CD4-positive, alpha-beta T cell treated with Interleukin-12 subunit alpha and Interleukin-12 subunit beta, for 1 hour (primary cell): ENCODE results near the gene KHSRP.

Experiments
- DNase-seq: peaks from one replicate; pipeline ENCODE4 v3.0.0-alpha.2; 2020

Gene KHSRP, protein sequence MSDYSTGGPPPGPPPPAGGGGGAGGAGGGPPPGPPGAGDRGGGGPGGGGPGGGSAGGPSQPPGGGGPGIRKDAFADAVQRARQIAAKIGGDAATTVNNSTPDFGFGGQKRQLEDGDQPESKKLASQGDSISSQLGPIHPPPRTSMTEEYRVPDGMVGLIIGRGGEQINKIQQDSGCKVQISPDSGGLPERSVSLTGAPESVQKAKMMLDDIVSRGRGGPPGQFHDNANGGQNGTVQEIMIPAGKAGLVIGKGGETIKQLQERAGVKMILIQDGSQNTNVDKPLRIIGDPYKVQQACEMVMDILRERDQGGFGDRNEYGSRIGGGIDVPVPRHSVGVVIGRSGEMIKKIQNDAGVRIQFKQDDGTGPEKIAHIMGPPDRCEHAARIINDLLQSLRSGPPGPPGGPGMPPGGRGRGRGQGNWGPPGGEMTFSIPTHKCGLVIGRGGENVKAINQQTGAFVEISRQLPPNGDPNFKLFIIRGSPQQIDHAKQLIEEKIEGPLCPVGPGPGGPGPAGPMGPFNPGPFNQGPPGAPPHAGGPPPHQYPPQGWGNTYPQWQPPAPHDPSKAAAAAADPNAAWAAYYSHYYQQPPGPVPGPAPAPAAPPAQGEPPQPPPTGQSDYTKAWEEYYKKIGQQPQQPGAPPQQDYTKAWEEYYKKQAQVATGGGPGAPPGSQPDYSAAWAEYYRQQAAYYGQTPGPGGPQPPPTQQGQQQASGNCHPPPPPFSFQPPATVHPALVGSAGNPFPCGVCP

DNA sequence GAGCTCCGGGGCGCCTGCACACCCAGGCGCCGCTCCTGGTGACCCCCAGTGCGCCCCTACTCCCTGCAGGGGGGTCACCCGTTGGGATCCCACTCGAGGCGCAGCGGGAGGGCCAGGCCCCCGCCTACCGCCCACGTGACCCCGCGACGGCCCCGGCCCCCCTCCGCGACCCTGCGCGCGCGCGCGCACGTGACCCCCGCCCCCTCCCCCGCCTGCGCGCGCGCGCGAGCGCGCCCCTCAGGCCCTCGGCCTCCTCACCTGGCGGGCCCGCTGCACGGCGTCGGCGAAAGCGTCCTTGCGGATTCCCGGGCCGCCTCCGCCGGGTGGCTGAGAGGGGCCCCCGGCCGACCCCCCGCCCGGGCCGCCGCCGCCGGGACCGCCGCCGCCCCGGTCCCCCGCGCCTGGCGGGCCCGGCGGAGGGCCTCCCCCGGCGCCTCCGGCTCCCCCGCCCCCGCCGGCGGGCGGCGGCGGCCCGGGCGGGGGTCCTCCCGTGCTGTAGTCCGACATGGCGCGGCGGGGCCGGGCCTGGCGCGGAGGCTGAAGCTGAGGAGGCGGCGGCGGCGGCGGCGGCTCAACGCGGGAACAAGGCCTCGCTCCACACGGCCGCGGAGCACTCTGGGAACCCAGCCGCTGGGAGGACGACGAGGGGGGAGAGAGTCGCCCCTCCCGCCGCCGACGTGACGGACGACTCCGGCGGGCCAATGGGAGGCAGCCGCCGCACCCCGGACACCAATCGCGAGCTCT is at the start of gene KHSRP:
Gene KHSRP (minus strand): TSS at position 617 of the 744 bp plus-strand sequence. CDS start 110 bp downstream, at position 507.
- DNase-seq, result peak; percentile 36

DNA sequence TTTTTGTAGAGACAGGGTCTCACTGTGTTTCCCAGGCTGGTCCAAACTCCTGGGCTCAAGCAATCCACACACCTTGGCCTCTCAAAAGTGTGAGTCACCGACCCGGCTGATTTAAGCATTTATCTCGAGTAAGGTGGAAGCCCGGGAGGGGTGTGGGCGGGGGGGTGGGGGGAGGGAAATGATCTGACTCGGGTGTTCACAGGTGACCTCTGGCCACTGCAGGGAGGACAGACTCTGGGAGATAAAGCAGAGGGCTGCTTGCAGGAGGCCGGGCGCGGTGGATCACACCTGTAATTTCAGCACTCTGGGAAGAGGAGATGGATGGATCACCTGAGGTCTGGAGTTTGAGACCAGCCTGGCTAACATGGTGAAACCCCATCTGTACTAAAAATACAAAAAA is 49.0 kb upstream of the KHSRP start:
- no peak for DNase-seq

DNA sequence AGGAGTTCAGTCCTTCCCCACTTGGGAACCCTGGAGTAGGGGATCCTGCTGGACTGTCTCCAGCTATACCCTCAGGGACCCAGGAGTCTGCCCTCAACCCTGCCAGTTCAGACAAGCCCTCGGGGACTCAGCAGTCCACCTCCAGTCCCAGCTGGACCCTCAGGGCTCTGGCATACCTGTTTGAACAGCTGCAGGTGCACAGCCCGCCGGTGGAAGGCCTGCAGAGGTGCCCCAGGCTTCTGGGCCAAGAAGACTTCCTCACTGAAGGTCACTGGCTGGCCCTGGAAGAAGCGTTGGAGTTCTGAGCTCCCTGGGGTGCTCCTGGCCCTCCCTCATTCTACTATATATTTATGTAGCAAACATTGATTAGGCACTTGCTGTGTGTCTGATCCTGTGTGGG is 48.1 kb upstream of the KHSRP start:
- no peak for DNase-seq

DNA sequence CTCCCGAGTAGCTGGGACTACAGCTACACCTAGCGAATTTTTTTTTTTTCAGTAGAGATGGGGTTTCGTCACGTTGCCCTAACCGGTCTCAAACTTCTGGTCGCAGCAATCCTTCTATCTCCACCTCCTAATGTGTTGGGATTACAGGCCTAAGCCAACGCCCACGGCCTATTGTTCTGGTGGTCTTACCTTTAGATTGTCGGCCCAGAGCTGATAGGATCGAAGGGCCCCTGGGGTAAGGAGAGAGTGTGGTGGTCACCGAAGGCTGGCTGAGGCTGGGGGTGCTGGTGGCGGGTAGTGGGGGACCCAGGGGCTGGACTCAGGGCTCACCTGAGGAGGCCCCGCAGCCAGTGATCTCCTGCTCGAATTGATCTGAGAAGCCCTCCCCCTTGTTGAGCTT is 46.5 kb upstream of the KHSRP start:
- DNase-seq, result no peak

DNA sequence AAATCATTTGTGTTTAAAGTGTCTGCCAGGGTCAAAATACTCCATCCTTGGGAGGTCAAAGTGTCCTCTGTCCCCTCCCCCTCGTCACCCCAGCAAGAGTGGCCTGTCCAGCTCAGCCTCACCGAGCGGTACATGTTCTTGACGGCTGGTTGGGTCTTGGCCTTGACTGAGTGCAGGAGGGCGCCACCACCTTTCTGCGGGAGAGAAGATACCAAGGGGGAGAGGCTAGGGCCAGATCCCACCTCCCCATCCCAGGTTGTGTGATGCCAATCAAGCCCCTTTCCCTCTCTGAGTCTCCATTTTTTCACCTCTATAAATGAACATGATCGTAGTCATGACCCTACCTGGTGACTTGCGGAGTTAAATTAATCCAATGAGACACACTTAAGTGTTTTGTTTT is 45.6 kb upstream of the KHSRP start:
- no peak for DNase-seq

DNA sequence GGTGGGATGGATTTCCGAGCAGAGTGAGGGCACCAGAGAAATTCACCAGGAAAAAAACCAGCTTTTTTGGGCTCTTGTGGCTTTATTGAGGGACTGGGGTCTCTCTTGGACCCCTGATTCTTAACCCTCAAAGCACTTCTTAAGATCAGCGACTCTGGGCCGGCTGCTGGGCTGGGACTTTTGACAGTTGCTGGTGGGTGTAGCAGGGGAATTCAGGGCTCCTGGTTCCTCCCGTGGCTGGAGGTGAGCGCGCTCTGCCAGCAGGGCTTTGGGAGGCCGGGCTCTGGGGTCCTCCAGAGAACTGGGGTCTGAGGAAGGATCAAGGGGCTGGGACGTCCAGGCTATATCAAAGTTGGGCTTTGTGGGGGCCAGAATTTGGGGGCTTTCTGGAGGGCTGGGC is 42.8 kb upstream of the KHSRP start:
- DNase-seq, result no peak

DNA sequence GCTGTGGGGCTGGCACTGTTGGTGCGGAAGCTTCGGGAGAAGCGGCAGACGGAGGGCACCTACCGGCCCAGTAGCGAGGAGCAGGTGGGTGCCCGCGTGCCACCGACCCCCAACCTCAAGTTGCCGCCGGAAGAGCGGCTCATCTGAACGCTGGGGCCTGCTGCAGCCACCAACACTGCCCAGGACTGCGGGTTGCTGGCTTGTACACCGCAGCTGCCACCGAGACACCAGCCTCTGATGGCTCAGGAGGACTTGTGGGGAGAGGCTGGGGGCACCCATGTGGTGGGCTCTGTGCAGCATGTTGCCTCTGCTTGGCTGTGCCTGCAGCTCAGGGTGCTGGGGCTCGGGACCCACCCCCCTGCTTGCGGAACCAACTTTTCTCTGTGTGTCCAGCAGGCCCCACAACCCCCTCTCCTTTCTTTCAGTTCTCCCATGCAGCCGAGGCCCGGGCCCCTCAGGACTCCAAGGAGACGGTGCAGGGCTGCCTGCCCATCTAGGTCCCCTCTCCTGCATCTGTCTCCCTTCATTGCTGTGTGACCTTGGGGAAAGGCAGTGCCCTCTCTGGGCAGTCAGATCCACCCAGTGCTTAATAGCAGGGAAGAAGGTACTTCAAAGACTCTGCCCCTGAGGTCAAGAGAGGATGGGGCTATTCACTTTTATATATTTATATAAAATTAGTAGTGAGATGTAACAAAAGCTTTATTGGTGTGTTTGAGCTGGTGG is 42.1 kb upstream of the KHSRP start:
- DNase-seq, result no peak

DNA sequence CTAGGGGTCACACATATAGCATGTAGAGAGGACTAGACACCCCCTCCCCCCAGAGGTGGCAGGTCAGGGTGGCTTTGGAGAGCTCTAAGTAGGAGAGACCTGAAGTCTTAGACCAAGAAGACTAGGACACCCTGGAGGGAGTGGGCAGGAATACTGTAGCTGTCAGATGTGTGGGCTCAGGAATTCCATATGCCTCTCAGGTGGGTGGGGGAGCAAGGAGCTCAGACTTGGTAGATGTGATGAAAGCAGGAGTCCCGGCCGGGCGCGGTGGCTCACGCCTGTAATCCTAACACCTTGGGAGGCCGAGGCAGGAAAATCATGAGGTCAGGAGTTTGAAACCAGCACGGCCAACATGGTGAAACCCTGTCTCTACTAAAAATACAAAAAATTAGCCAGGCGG is 41.1 kb upstream of the KHSRP start:
- DNase-seq, result no peak

DNA sequence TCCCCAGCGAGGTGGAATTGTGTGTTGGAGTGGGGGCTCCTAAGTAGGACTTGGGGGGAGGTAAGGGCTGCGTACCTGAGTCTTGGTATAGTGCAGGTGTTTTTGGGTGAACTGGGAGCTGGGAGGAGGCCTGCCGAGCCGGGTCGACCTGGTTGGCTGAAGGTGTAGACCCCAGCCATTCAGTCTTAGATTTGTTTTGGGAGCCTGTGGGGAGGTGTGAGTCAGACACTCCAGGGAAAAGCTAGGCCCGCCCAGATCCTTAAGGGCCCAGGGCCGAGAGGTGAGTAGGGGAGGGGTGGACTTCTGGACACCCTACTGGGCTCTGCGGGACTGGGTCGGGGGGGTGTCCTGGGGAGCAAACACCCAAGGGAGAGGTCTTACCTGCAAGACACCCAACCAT is 40.4 kb upstream of the KHSRP start:
- no peak for DNase-seq

DNA sequence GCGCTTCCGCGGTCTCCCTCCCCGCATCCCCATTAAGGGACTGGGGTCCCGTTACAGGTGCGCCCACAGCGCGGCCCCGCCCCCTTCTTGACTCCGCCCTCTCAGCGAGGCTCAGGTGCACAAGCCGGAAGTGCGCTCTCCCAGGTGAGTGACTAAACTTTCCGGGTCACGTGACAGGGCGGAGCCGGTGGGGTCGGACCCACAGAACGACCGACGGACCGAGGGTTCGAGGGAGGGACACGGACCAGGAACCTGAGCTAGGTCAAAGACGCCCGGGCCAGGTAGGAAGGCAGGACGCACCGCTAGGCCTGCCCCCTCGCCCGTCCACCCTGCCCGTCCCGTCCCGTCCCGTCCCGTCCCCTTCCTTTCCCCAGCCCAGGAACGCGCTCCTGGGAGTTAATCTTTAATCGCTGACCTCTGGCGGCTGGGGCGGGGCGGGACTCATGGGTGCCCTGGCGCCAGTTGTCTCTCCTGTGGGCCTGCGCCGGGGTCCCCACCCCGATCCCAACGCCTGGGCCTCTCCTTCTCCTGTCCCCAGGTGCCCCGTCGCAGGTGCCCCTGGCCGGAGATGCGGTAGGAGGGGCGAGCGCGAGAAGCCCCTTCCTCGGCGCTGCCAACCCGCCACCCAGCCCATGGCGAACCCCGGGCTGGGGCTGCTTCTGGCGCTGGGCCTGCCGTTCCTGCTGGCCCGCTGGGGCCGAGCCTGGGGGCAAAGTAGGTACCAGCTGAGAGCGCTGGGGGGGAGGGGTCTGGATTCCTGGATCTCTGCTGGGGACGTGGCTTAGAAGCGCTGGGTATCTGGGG is 39.7 kb upstream of the KHSRP start, which contains the start of gene CRB3:
Gene CRB3 (plus strand): TSS at position 202 of the 804 bp plus-strand sequence. CDS start 431 bp downstream, at position 633.
- peak; percentile 70 for DNase-seq

DNA sequence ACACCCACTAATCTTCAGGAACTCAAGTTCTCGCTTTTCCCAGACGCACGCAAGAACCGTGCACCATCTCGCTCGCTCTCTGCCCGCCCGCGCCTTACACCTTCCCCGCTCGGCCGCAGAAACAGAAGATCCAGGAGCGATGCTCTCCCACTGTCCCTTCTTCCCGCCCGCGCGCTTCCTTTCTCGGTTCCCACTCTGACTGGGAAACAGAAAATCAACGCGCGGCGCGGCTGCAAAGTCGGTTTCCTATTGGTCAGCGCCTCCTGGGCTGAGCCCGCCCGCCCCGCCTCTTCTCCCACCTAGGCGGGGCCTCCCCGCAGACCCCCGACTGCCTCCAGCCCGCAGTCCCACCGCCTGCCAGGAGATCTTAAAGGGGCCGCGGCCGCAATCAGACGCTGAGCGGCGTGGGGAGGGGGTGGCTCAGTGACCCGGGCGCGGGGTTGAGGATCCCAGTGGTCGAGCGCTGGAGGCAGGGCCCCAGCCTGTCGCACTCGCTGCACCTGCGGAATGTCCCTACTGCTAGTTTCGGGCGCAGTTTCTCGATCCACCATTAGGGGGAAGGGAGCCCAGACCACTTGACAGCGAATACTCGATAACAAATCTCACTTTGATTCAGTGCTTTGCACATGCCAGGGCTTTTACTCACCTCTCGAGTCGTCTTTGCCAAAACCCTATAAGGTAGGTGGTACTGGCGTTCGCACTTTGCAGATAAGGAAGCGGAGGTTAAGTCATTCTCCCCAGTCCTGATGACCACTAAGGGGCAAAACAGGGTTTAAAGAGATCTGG is 35.7 kb upstream of the KHSRP start:
- peak; percentile 97 for DNase-seq

DNA sequence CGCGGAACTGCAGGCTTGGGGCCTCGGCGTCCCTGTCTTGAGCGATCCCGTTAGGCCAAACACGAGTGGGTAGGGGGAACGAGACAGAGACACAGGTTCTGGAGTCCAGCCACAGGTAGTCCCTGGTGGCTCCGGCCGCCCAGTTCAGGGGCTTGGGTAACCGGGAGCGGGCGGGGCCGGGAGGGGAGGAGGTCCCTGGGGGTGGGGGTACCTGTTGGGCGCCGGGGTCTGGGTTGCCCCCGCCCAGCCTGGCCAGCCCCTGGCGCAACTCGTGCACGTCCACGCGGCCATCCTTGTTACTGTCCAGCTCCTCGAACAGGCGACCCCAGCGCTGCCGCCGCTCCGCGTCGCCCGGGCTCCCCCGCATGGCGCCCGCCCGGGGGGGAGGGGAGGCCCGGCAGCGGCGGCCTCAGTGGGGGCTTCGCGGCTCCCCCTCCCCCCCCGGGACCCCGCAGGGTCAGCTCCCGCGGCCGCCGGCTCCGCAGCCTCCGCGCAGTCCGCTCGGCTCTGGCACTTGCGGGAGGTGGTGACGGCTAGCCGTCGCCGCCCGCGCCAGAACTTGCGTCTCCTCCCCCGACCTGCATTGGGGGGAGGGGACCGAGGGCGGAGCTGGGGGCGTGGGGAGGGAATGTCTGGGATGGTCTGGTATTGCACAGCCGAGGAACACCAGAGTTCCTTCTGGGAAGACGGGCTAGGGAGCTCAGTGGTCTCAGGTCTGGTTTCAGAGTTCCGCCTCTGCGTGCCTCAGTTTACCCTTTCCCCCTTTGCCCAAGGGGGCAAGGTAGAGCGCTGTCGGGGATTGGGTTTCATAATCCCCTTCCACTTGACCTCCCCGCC is 34.9 kb upstream of the KHSRP start, which contains the start of gene SLC25A23:
Gene SLC25A23 (minus strand): TSS at position 531 of the 837 bp plus-strand sequence. CDS start 164 bp downstream, at position 367.
- DNase-seq, result peak; percentile 65

DNA sequence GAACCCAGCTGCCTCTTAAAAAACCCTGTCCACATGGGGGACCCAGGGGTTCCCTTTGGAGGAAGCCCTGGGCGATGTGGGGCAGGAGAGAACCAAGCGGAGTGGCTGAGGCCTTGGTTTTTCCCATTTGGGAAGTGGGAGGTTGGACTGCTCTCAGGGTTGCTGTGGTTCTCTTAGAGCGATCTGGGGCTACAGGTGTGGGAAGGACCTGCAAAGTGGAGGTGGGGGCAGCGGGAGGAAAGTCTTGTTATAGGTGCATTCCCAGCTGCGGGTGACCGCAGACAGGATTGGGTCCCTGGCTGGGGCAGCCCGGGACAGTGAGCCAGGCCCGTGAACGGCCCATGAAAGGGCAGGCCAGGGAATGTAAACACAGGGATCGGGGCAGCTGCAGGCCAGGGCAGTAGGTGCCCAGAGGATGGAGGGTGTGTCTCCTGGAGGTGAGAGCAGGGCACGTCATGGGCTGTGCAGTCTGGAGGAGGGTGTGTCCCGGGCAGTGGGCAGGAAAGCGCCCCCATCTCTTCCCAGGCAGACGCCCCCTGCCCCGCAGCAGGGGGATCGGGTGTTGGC is 34.2 kb upstream of the KHSRP start:
- no peak for DNase-seq

DNA sequence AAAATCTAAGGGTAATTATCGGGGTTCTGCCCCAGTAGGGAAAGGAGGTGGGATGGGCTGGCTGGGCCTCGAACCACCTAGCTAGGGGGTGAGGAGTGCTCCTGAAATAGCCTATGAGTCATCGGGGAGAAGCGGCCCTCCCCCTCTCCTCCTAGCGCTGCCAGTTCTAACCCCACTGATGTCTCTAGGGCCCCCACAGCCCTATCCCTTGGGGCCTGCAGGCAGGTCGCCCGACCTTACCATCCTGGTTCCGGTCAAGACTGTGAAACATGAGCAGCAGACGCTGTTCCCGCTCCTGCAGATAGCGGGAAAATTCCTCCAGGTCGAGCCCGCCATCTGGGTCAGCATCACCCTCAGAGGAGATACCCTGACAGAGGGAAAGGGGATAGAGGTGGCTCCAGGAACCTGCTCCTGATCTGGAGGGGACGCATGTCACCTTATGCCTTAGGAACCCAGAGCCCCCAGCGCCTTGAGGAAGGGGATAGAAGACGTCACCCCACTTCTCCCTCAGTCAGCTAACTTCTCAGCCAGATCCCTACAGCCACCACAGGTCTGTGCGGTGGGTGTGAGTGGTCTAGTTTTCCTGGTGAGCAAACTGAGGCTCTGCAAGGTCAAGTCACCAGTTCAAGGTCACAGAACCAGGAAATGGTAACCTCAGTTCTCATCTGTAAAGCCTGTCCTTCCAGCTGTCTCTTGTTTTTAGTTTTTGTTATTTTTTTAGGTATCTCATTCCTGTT is 33.5 kb upstream of the KHSRP start:
- no peak for DNase-seq

DNA sequence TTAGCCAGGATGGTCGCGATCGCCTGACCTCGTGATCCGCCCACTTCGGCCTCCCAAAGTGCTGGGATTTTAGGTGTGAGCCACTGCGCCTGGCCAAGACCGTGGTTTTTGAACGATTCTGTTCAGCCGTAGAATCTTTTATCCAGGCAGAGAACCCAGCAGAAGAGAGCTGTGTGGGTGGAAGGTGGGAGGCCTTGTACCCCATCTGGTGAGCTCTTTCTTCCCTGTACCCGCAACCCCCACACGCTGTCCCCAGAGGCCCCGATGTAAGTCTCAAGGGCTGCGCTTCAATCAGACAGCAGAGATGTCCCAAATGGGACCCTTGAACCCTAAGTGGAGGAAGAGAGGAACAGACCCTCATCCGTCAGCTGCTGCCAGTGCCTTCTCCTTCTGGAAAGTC is 31.3 kb upstream of the KHSRP start:
- no peak for DNase-seq

DNA sequence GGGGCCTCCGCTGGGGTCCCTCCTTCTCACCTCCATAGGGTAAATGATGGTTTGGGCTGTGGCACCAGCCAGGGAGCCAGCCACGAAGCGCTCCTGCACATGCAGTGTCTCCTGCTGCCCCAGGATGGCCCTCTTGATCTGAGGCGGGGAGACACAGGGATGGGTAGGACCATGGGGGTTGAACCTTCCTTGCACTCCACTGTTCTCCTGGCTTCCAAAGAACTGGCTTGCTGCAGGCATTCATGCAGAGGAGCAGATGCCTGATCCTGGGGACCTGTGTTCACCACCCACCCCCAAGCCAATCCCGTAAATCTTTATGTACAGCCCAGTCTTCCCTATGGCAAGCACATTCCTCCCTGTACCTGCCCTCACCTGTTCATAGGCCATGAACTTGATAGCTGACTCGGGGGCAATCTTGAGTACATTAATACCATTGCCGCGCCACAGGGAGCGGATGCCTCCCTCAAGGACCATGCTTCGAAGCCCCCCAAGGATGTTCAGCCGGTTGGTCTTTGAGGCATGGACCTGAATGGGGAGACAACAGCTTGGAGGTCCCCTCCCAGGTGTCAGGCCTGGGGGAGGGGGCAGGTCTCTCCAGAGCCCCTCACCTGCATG is 29.4 kb upstream of the KHSRP start:
- DNase-seq, result no peak

DNA sequence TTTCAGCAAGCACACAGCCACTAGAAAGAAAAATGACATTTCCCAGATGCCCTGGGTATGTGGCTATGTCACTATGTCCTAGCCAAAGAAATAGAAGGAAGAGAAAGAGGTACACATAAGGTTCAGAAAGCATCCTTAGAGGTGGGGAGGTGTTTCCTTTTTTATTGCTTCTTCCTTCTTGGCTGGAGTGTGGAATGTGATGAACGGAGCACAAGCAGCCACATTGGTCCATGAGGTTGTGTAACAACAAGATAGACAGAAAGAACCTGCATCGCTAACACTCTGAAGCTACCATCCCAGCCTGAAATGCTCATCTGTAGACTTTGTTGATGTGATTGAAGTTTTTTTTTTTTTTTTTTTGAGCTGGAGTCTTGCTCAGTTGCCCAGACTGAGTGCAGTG is 28.3 kb upstream of the KHSRP start:
- no peak for DNase-seq

DNA sequence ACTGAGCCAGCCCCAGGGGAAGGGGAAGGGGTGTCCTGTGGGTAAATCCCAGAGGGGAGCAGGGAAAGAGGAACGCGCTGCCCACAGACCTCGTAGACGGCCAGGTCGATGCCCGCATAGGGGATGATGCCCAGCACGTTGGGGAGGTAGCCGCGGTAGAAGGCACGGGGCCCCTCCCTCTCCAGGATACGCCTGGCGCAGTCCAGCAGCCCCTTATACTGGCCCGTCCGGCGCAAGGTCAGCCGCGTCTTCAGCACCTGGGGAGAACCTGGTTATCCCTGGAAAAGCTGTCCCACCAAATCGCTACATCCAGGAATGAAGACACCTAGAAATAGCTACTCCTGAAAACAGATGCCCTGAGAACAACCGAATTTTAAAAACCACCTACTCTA is 27.6 kb upstream of the KHSRP start:
- DNase-seq, result no peak
